GM12891 (cell line): ENCODE measurements around the gene LUC7L3.

Source experiments
- POLR2A ChIP-seq: IDR thresholded peaks from 2 replicates; pipeline ENCODE4 v1.6.1; 2011; ENCODE audit warnings: low read depth, low read length, control low read depth
- POLR2AphosphoS5 ChIP-seq: IDR thresholded peaks from 2 replicates; pipeline ENCODE4 v1.6.1; 2011; ENCODE audit warnings: low read depth, low read length, control low read depth

DNA sequence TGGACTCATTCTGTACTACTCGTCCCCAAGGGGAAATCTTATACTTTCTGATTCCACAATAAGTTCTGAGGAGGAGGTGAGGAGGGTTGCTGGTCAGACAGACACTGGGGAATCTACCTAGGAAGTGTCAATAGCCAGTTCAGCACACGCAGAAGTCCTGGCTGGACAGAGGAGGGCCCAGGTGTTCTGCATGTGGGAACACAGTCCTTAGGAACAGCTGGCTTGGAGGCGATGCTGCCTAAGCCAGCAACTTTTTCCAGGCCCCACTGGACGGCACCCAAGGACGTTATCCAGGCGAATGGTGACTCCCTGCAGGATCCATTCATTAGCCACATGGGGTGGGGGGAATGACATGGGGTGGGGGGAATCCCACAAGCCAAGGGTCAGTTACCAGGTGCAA is 86.1 kb downstream of the LUC7L3 start:
- TF ChIP-seq POLR2AphosphoS5 (no peak), POLR2A (no peak)
